Heart right ventricle (tissue), 16 donors: ENCODE measurements around the gene PTGFR. TPM values are rescaled to one million over a fixed set of nuclear protein-coding genes. Genes with fewer than 3 reads are reported as not detected.

Source experiments
- ATAC-seq, 8 donors: fragments of 200-7000 bp; cut with Tn5 transposase; one replicate each; pipeline ENCODE4 v1.9.1; 2020; ENCODE audit warnings: mild to moderate bottlenecking in 8 of 8, moderate library complexity in 8 of 8, moderate number of reproducible peaks in 1 of 8
- DNase-seq, 2 donors: peaks; one replicate each; pipeline ENCODE4 v3.0.0-alpha.2; 2020
- H3K27ac ChIP-seq, 10 donors: fragments of 200-600 bp; sonication (generic) in 2 of 10; one replicate each; pipeline versions ENCODE4 v1.5.0 to v1.8.0; 2020 to 2022; ENCODE audit warnings: mild to moderate bottlenecking in 3 of 10
- H3K27me3 ChIP-seq, 7 donors: fragments of 200-600 bp; one replicate each; pipeline ENCODE4 v1.8.0; 2021 to 2022; ENCODE audit warnings: mild to moderate bottlenecking in 2 of 7
- H3K36me3 ChIP-seq, 9 donors: fragments of 200-600 bp; sonication (generic) in 1 of 9; one replicate each; pipeline versions ENCODE4 v1.5.0 to v1.8.0; 2020 to 2022; ENCODE audit warnings: mild to moderate bottlenecking in 2 of 9
- H3K4me1 ChIP-seq, 9 donors: fragments of 200-600 bp; sonication (generic) in 1 of 9; one replicate each; pipeline versions ENCODE4 v1.5.0 to v1.8.0; 2020 to 2022; ENCODE audit warnings: mild to moderate bottlenecking in 4 of 9
- H3K4me3 ChIP-seq, 10 donors: fragments of 200-600 bp; sonication (generic) in 2 of 10; one replicate each; pipeline versions ENCODE4 v1.5.0 to v1.8.0; 2020 to 2022; ENCODE audit warnings: mild to moderate bottlenecking in 7 of 10, moderate library complexity in 2 of 10
- H3K9me3 ChIP-seq, 11 donors: fragments of 200-600 bp in 10 of 11; sonication (generic) in 2 of 11; one replicate each; pipeline versions ENCODE4 v1.5.0 to v1.8.0; 2013 to 2022; ENCODE audit warnings: mild to moderate bottlenecking in 2 of 11, control low read depth in 1 of 11, moderate library complexity in 1 of 11
- WGBS, 2 donors: extraction: QIAGEN DNeasy Blood & Tissue Kit; methylation state at CpG; one replicate each; pipeline ENCODE4 v1.1.7; 2013; ENCODE audit warnings: inconsistent platforms in 1 of 2; 5-methylcytosine and 5-hydroxymethylcytosine counted together
- intact Hi-C, 10 donors: fragments of 100-400 bp; cut with DNase I; formaldehyde crosslinking; loops; one replicate each; pipeline versions ENCODE4 v1.11.1 to v1.14.2; 2022
- polyA plus RNA-seq, 2 donors: library from polyadenylated mRNA; stranded (reverse); fragments of 200-250 nt; gene quantifications; one replicate each; pipeline ENCODE4 v1.2.3, GENCODE V29; 2013
- total RNA-seq, 10 donors: library from RNA; stranded (reverse); fragmentation: NEBNext Ultra II Directional in 3 of 10; extraction: Animal tissue kit (Norgen Biotek cat#: 25700) in 3 of 10; gene quantifications; one replicate each; pipeline versions ENCODE4 v1.2.1 to v1.2.4, GENCODE V29; 2021 to 2023
- TF ChIP-seq, protein P1 (sequence below), 9 donors: fragments of 200-600 bp; sonication (generic) in 2 of 9; IDR thresholded peaks; one replicate each; pipeline versions ENCODE4 v1.5.0 to v1.8.0; 2021 to 2022; ENCODE audit warnings: antibody characterized with exemption in 9 of 9, mild to moderate bottlenecking in 5 of 9, moderate library complexity in 1 of 9
- donor health status: Arrhythmogenic right ventricular cardiomyopathy.
- donor health status: ischemic (EF 13 %, LVEDD 7.1; RV severe dilation, severe dysfunction).
- donor health status: healthy with polysubstance abuse.
- donor health status: DM: no; HTN: yes; CAD: no.
- donor health status: DM: no; HTN: no; CAD: no.
- donor health status: ischemic (EF 25% LVEDD 6.9; RV normal size, moderate dysfunction).
- donor health status: ischemic (EF 25% LVEDD 5.7; RV mildly dilated, moderate dysfunction).
- donor health status: healthy.
- donor health status: DM: yes; HTN: yes; CAD: no.
- donor health status: Ischemic cardiomyopathy.
- donor health status: ischemic (EF 35%, LVEDD 5.7; RV mildly dilated, moderate dysfunction).
- donor health status: nonischemic (EF 11% LVEDD 7.7; RV severe dilation, severe dysfunction).
- donor health status: DM: yes; HTN: yes; CAD: no.
- donor health status: PGD.
- donor health status: ischemic (EF 29% LVEDD 5.4; RV normal size, mild dysfunction).
- donor health status: nonischemic (EF 23%, LVEDD 6.1; RV moderate dilation, normal function).

The PTGFR gene
- total and polyA plus RNA-seq, 12 donors = 0.12 to 1.1 (median 0.50) TPM

DNA sequence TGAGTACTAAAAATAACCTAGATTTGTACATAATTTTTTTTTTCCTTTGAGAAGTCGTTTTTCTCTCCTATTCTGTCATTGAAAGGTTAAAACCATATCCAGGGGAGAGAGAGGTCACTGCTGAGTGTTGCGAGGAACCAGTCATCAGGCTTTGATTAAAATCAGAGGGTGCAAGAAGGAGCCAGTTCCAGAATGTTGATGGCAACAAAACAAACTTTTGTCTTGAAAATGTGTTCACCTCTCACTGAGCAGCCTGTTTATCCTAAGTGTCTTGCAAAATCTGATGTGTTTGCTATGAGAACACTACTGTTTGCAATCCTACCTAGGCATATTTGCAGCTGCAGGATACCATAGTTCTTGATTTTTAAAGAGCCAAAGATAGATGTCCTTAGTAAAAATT lies 25.9 kb downstream of the PTGFR start:
- TF ChIP-seq, protein P1, sequence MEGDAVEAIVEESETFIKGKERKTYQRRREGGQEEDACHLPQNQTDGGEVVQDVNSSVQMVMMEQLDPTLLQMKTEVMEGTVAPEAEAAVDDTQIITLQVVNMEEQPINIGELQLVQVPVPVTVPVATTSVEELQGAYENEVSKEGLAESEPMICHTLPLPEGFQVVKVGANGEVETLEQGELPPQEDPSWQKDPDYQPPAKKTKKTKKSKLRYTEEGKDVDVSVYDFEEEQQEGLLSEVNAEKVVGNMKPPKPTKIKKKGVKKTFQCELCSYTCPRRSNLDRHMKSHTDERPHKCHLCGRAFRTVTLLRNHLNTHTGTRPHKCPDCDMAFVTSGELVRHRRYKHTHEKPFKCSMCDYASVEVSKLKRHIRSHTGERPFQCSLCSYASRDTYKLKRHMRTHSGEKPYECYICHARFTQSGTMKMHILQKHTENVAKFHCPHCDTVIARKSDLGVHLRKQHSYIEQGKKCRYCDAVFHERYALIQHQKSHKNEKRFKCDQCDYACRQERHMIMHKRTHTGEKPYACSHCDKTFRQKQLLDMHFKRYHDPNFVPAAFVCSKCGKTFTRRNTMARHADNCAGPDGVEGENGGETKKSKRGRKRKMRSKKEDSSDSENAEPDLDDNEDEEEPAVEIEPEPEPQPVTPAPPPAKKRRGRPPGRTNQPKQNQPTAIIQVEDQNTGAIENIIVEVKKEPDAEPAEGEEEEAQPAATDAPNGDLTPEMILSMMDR (IDR thresholded peaks at IDR 0.05) = no peak
- no peaks in the 10 kb centered on the region for H3K4me1 ChIP-seq
- no peaks in the 10 kb centered on the region for H3K27me3 ChIP-seq
- no peaks in the 10 kb centered on the region for H3K36me3 ChIP-seq
- DNase-seq (no peak), ATAC-seq (no peak)
- no peak overlapping the region for H3K27ac ChIP-seq
- no peak overlapping the region for H3K4me3 ChIP-seq
- peaks cover 0 to 15% (median 4%) of the 10 kb centered on the region in 11 donors for H3K9me3 ChIP-seq
- intact Hi-C loops = no loop called here
- WGBS, 2 donors = 40 to 45% methylated on average over 2 of the region's 2 CpGs

DNA sequence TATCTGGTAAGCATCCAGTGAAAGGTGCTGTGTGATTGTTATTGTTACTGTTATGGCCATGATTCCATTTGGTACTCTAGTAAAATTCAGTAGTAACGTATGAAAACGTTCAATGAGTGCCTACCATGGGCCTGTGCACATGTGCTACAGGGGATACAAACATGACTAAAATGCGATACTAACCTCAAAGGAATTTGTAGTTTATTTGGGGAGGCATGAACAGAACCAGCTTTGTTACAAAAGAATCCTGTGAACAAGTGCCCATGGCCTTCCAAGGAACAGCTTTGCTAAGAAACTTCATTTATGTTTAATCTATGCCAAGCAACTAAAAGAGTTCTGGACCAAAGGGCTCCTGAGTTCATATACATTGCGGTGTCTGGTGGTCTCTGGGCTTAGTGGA lies 28.7 kb downstream of the PTGFR start:
- TF ChIP-seq, protein P1 (IDR thresholded peaks at IDR 0.05) = no peak
- H3K27me3 ChIP-seq = peaks cover 0 to 3% (median 0%) of the 10 kb centered on the region in 7 donors
- ATAC-seq = no peak
- H3K4me3 ChIP-seq = no peak overlapping the region
- H3K36me3 ChIP-seq = no peaks in the 10 kb centered on the region
- WGBS, 2 donors = 87 to 88% methylated on average over 4 of the region's 4 CpGs
- H3K4me1 ChIP-seq = no peaks in the 10 kb centered on the region
- intact Hi-C loops = no loop called here
- no peaks in the 10 kb centered on the region for H3K9me3 ChIP-seq
- no peak overlapping the region for H3K27ac ChIP-seq
- DNase-seq = no peak

DNA sequence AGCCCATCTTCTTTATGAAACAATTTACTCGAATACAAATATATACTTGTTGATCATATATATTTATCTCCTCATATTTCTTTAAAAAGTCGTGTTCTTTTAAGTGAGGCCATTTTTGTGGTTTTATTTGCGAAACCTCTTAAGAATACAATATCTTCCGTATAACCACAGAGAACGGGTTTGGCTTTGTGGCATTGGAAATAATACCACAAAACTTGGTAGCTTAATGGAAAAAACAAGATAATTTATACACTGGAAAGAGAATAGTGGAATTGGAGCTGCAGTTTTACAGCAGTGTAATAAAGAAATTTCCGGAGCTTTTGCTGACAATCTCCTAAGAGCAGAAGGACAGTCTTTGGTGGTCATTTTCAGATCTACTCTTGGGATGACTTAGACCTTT lies 29.4 kb downstream of the PTGFR start:
- DNase-seq (no peak), ATAC-seq (no peak)
- Histone ChIP-seq H3K9me3 (no peaks in the 10 kb centered on the region), H3K4me1 (no peaks in the 10 kb centered on the region), H3K27ac (no peak overlapping the region), H3K4me3 (no peak overlapping the region), H3K27me3 (peaks cover 0 to 3% (median 0%) of the 10 kb centered on the region in 7 donors), H3K36me3 (no peaks in the 10 kb centered on the region)
- WGBS, 2 donors = 82 to 90% methylated on average over 6 of the region's 6 CpGs
- TF ChIP-seq, protein P1 (IDR thresholded peaks at IDR 0.05) = no peak
- intact Hi-C loops = no loop called here

DNA sequence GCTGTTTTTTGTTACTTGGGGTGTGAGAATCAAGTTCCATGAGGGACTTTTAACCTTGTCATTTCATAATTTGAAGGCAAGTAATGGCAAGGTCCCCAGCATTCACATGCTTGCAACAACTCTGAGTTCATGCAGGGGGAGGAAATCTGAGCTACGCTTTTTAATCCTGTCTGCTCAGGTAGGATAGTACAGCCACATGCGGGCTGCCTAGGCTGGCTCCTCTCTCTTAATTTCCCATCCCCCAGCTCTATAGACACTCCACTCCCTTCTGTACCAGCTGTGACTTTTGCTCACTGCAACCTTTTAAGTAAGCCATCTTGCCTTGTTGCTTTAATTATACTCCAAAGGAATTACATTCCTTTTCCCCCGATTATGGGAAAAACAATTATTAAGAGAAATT lies 30.1 kb downstream of the PTGFR start:
- no peaks in the 10 kb centered on the region for H3K4me1 ChIP-seq
- no peaks in the 10 kb centered on the region for H3K9me3 ChIP-seq
- no peak overlapping the region for H3K4me3 ChIP-seq
- ATAC-seq (no peak), DNase-seq (no peak)
- no peaks in the 10 kb centered on the region for H3K36me3 ChIP-seq
- WGBS, 2 donors = 86 to 89% methylated on average over 3 of the region's 3 CpGs
- TF ChIP-seq, protein P1 (IDR thresholded peaks at IDR 0.05) = no peak
- H3K27ac ChIP-seq = no peak overlapping the region
- H3K27me3 ChIP-seq = peaks cover 0 to 3% (median 0%) of the 10 kb centered on the region in 7 donors
- intact Hi-C loops = no loop called here
